ENCODE measurements around the gene SYDE1.

Gene SYDE1

GRCh38 chr19:15144046-15144646, 36.9 kb downstream of the SYDE1 start:
- no peak for TF ChIP-seq CTCF (IDR thresholded peaks at IDR 0.05; ENCODE audit: insufficient read depth, low read length, poor library complexity, severe bottlenecking)
- no peak for DNase-seq (ENCODE audit: extremely low read depth, insufficient read length)
- H3K4me3 ChIP-seq (replicated peaks; ENCODE audit: low read depth, low read length): no peak overlapping the region
- no peaks in the 10 kb centered on the region; the same call in 1 of the 2 replicates for H3K27me3 ChIP-seq (replicated peaks; ENCODE audit: control insufficient read depth, insufficient read depth, low read length)
- H3K36me3 ChIP-seq (ENCODE audit: control insufficient read depth, insufficient read depth, low read length): no peaks in the 10 kb centered on the region

- H3K27me3 ChIP-seq (replicated peaks; ENCODE audit: control insufficient read depth, insufficient read depth, low read length): no peaks in the 10 kb centered on the region; the same call in 1 of the 2 replicates
- no peak for DNase-seq (ENCODE audit: extremely low read depth, insufficient read length)
- no peak overlapping the region for H3K4me3 ChIP-seq (replicated peaks; ENCODE audit: low read depth, low read length)
- TF ChIP-seq CTCF (IDR thresholded peaks at IDR 0.05; ENCODE audit: insufficient read depth, low read length, poor library complexity, severe bottlenecking): no peak
- no peaks in the 10 kb centered on the region for H3K36me3 ChIP-seq (ENCODE audit: control insufficient read depth, insufficient read depth, low read length)
Observed at GRCh38 chr19:15147090-15147489, 39.9 kb downstream of the SYDE1 start.

GRCh38 chr19:15149737-15150136, 42.5 kb downstream of the SYDE1 start:
- Histone ChIP-seq H3K27me3 (replicated peaks; ENCODE audit: control insufficient read depth, insufficient read depth, low read length) (no peaks in the 10 kb centered on the region; the same call in 1 of the 2 replicates), H3K36me3 (ENCODE audit: control insufficient read depth, insufficient read depth, low read length) (no peaks in the 10 kb centered on the region), H3K4me3 (replicated peaks; ENCODE audit: low read depth, low read length) (no peak overlapping the region)
- no peak for DNase-seq (ENCODE audit: extremely low read depth, insufficient read length)
- TF ChIP-seq CTCF (IDR thresholded peaks at IDR 0.05; ENCODE audit: insufficient read depth, low read length, poor library complexity, severe bottlenecking): no peak

GRCh38 chr19:15154002-15154612, 46.9 kb downstream of the SYDE1 start:
- H3K27me3 ChIP-seq (replicated peaks; ENCODE audit: control insufficient read depth, insufficient read depth, low read length): no peaks in the 10 kb centered on the region
- peak; percentile 42 for TF ChIP-seq CTCF (IDR thresholded peaks at IDR 0.05; ENCODE audit: insufficient read depth, low read length, poor library complexity, severe bottlenecking)
- H3K36me3 ChIP-seq (ENCODE audit: control insufficient read depth, insufficient read depth, low read length): no peaks in the 10 kb centered on the region
- no peak overlapping the region for H3K4me3 ChIP-seq (replicated peaks; ENCODE audit: low read depth, low read length)
- DNase-seq (ENCODE audit: extremely low read depth, insufficient read length): no peak

- H3K36me3 ChIP-seq (ENCODE audit: control insufficient read depth, insufficient read depth, low read length): no peaks in the 10 kb centered on the region
- no peak for DNase-seq (ENCODE audit: extremely low read depth, insufficient read length)
- H3K4me3 ChIP-seq (replicated peaks; ENCODE audit: low read depth, low read length): no peak overlapping the region
- TF ChIP-seq CTCF (IDR thresholded peaks at IDR 0.05; ENCODE audit: insufficient read depth, low read length, poor library complexity, severe bottlenecking): no peak
- no peaks in the 10 kb centered on the region for H3K27me3 ChIP-seq (replicated peaks; ENCODE audit: control insufficient read depth, insufficient read depth, low read length)
Observed at GRCh38 chr19:15155296-15155695, 48.1 kb downstream of the SYDE1 start.
